Thyroid gland (tissue), 4 donors: ENCODE data around the gene SRD5A3.

Experiments used
- POLR2A ChIP-seq, 2 donors: fragments of 450-650 bp; IDR thresholded peaks; one replicate each; pipeline ENCODE4 v1.6.1; 2017; ENCODE audit warnings: antibody characterized with exemption in 2 of 2, mild to moderate bottlenecking in 2 of 2, moderate library complexity in 1 of 2
- TF ChIP-seq, protein P1 (sequence below), 6 experiments: fragments of 200-600 bp in 3 of 6; fragments of 450-650 bp in 3 of 6; sonication (generic) in 3 of 6; IDR thresholded peaks; one replicate each; pipeline ENCODE4 v1.5.1; 2016 to 2019; ENCODE audit warnings: antibody characterized with exemption in 6 of 6, mild to moderate bottlenecking in 2 of 6, inconsistent platforms in 1 of 6, moderate library complexity in 1 of 6

GRCh38 chr4:55386840-55387239 lies 40.8 kb downstream of the SRD5A3 start:
- TF ChIP-seq, protein P1, sequence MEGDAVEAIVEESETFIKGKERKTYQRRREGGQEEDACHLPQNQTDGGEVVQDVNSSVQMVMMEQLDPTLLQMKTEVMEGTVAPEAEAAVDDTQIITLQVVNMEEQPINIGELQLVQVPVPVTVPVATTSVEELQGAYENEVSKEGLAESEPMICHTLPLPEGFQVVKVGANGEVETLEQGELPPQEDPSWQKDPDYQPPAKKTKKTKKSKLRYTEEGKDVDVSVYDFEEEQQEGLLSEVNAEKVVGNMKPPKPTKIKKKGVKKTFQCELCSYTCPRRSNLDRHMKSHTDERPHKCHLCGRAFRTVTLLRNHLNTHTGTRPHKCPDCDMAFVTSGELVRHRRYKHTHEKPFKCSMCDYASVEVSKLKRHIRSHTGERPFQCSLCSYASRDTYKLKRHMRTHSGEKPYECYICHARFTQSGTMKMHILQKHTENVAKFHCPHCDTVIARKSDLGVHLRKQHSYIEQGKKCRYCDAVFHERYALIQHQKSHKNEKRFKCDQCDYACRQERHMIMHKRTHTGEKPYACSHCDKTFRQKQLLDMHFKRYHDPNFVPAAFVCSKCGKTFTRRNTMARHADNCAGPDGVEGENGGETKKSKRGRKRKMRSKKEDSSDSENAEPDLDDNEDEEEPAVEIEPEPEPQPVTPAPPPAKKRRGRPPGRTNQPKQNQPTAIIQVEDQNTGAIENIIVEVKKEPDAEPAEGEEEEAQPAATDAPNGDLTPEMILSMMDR (IDR thresholded peaks at IDR 0.05), result no peak
- TF ChIP-seq POLR2A (IDR thresholded peaks at IDR 0.05), result no peak
